ENCODE results near the gene KIFAP3.

GRCh38 chr1:169906938-169907337 is 167.6 kb downstream of the KIFAP3 start:
- no peak for TF ChIP-seq CTCF (IDR thresholded peaks at IDR 0.05; ENCODE audit: control extremely low read depth in 1 of 3, insufficient read depth in 1 of 3, low read depth in 1 of 3, low read length in 3 of 3)
- TF ChIP-seq JUND (IDR thresholded peaks at IDR 0.05; ENCODE audit: low read length) = no peak

All from H1 (cell line).